PC-3 (cell line): ENCODE results near the gene ACO2. TPM values are rescaled to one million over a fixed set of nuclear protein-coding genes. Genes with fewer than 3 reads are reported as not detected.

Experiments used
- ATAC-seq: fragments of 200-7000 bp; cut with Tn5 transposase; 2 replicates; pipeline ENCODE4 v1.9.1; 2020; ENCODE audit warnings: mild to moderate bottlenecking, moderate library complexity
- BruUV-seq: library from RNA; stranded (reverse); fragments of 400-500 nt; replicated peaks from 2 replicates; lab custom pipeline; 2021; lab: Mats Ljungman, UMichigan
- CTCF ChIA-PET: fragments of 300-600 bp; sonication (Branson Sonifier 250); formaldehyde crosslinking; loops from one replicate; lab custom pipeline; 2022; ENCODE audit warnings: antibody characterized with exemption; lab: Charles Lee
- POLR2A ChIA-PET: fragments of 300-600 bp; sonication (Branson Sonifier 250); formaldehyde crosslinking; loops from one replicate; lab custom pipeline; 2022; ENCODE audit warnings: antibody characterized with exemption; ENCODE audit not compliant: unreplicated experiment; lab: Charles Lee
- DNase-seq: peaks from one replicate; pipeline ENCODE4 v3.0.0-alpha.2; 2015
- H2AFZ ChIP-seq: fragments of 300-600 bp; sonication (generic); 2 replicates; pipeline ENCODE4 v1.6.0; 2016; ENCODE audit warnings: antibody characterized with exemption, low read length
- H3F3A ChIP-seq: fragments of 300-600 bp; sonication (generic); one replicate; pipeline ENCODE4 v1.6.0; 2017; ENCODE audit warnings: antibody characterized with exemption, low read length, control low read depth, mild to moderate bottlenecking; ENCODE audit not compliant: unreplicated experiment
- H3K27ac ChIP-seq: fragments of 300-600 bp; sonication (generic); 2 replicates; pipeline ENCODE4 v1.5.1; 2016; ENCODE audit warnings: mild to moderate bottlenecking, low read length
- H3K27me3 ChIP-seq: fragments of 300-600 bp; sonication (generic); 2 replicates; pipeline ENCODE4 v1.6.1; 2016; ENCODE audit warnings: low read length, mixed read lengths
- H3K36me3 ChIP-seq: fragments of 300-600 bp; sonication (generic); 2 replicates; pipeline ENCODE4 v1.6.1; 2016; ENCODE audit warnings: low read depth, mixed run types, low read length, mixed read lengths
- H3K4me1 ChIP-seq: fragments of 300-600 bp; sonication (generic); 2 replicates; pipeline ENCODE4 v1.5.1; 2016; ENCODE audit warnings: low read length; ENCODE audit not compliant: insufficient read depth
- H3K4me2 ChIP-seq: fragments of 300-600 bp; sonication (generic); 2 replicates; pipeline ENCODE4 v1.6.0; 2016; ENCODE audit warnings: low read length
- H3K4me3 ChIP-seq: fragments of 300-600 bp; sonication (generic); 2 replicates; pipeline ENCODE4 v1.5.1; 2016; ENCODE audit warnings: mild to moderate bottlenecking, low read length, mixed read lengths
- H3K79me2 ChIP-seq: fragments of 300-600 bp; sonication (generic); 2 replicates; pipeline ENCODE4 v1.6.1; 2017; ENCODE audit warnings: low read length, mixed read lengths
- H3K9ac ChIP-seq: fragments of 300-600 bp; sonication (generic); 2 replicates; pipeline ENCODE4 v1.6.0; 2016; ENCODE audit warnings: mild to moderate bottlenecking, low read length
- H3K9me2 ChIP-seq: fragments of 300-600 bp; sonication (generic); replicated peaks from 2 replicates; pipeline ENCODE4 v1.6.1; 2016; ENCODE audit warnings: mixed run types, low read length, mixed read lengths
- H3K9me3 ChIP-seq: fragments of 300-600 bp; sonication (generic); 2 replicates; pipeline ENCODE4 v1.6.1; 2016; ENCODE audit warnings: low read length, mixed read lengths
- H4K20me1 ChIP-seq: fragments of 300-600 bp; sonication (generic); 2 replicates; pipeline ENCODE4 v1.6.1; 2016; ENCODE audit warnings: low read length, mixed read lengths
- EZH2 ChIP-seq: fragments of 300-600 bp; sonication (generic); IDR thresholded peaks from one replicate; pipeline ENCODE4 v1.6.1; 2017; ENCODE audit warnings: antibody characterized with exemption, mild to moderate bottlenecking, low read length; ENCODE audit not compliant: unreplicated experiment
- EZH2phosphoT487 ChIP-seq: fragments of 300-600 bp; sonication (generic); IDR thresholded peaks from 2 replicates; pipeline ENCODE4 v1.6.1; 2018; ENCODE audit warnings: mild to moderate bottlenecking, antibody characterized with exemption, low read length, borderline replicate concordance
- intact Hi-C: fragments of 100-400 bp; cut with micrococcal nuclease; formaldehyde crosslinking; loops from 2 replicates; pipeline ENCODE4 v1.9.0; 2023
- total RNA-seq: library from RNA; depleted of rRNA; stranded (reverse); fragments of >200 nt; gene quantifications from 2 replicates; pipeline ENCODE4 v1.2.3, GENCODE V29; 2014
- TF ChIP-seq, protein P1 (sequence below): fragments of 300-600 bp; sonication (generic); conservative IDR thresholded peaks from 2 replicates; pipeline ENCODE4 v1.5.1; 2017; ENCODE audit warnings: antibody characterized with exemption, low read depth, mild to moderate bottlenecking, low read length

ACO2 gene
- total RNA-seq, 1 experiment from 2014 or later: 130 TPM

DNA sequence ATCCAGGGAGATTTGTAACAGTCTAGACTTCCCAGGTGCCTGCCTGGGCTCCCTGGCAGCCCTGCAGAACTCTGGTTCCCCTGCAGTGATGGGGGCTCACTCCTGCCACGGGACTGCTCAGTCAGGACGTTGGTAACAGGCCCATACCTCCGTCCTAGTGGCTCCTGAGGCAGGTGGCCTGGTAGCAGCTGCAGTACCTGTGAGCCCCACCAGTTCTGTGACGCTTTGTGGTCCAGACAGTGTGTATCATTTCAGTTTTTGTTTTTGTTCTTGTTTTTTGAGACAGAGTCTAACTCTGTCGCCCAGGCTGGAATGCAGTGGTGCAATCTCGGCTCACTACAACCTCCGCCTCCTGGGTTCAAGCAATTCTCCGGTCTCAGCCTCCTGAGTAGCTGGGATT lies 47.5 kb downstream of the ACO2 start:
- Histone ChIP-seq H3K9me2 (no peaks in the 10 kb centered on the region), H3K27me3 (no peaks in the 10 kb centered on the region), H3K4me1 (peaks cover 24% of the 10 kb centered on the region), H3K79me2 (peaks cover 8% of the 10 kb centered on the region; the same call in 1 of the 2 replicates), H3K4me2 (no peak overlapping the region), H4K20me1 (no peaks in the 10 kb centered on the region), H3K9ac (no peak overlapping the region), H3K27ac (no peak overlapping the region), H3K36me3 (peaks cover 20% of the 10 kb centered on the region; the same call in 1 of the 2 replicates), H3K9me3 (no peaks in the 10 kb centered on the region), H2AFZ (no peak overlapping the region), H3F3A (no peaks in the 10 kb centered on the region), H3K4me3 (no peak overlapping the region)
- ATAC-seq (no peak), DNase-seq (no peak)
- ChIA-PET CTCF (no interaction called here), POLR2A (interaction anchor here (0.6 kb wide), 1 partner anchor 59 kb away, joined by 13 read pairs; no protein-coding TSS in a partner anchor)
- BruUV-seq: no TSS peak
- TF ChIP-seq EZH2phosphoT487: no peak
- TF ChIP-seq, protein P1, sequence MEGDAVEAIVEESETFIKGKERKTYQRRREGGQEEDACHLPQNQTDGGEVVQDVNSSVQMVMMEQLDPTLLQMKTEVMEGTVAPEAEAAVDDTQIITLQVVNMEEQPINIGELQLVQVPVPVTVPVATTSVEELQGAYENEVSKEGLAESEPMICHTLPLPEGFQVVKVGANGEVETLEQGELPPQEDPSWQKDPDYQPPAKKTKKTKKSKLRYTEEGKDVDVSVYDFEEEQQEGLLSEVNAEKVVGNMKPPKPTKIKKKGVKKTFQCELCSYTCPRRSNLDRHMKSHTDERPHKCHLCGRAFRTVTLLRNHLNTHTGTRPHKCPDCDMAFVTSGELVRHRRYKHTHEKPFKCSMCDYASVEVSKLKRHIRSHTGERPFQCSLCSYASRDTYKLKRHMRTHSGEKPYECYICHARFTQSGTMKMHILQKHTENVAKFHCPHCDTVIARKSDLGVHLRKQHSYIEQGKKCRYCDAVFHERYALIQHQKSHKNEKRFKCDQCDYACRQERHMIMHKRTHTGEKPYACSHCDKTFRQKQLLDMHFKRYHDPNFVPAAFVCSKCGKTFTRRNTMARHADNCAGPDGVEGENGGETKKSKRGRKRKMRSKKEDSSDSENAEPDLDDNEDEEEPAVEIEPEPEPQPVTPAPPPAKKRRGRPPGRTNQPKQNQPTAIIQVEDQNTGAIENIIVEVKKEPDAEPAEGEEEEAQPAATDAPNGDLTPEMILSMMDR: no peak
- no peak for TF ChIP-seq EZH2
- intact Hi-C loops: no loop called here

- Histone ChIP-seq H3K27me3 (no peaks in the 10 kb centered on the region), H3K27ac (peak overlapping the region; percentile 22), H3K9me3 (no peaks in the 10 kb centered on the region), H3K4me3 (no peak overlapping the region), H3K79me2 (peaks cover 8% of the 10 kb centered on the region; the same call in 1 of the 2 replicates), H3K9me2 (no peaks in the 10 kb centered on the region), H3F3A (no peaks in the 10 kb centered on the region), H3K4me1 (peaks cover 20% of the 10 kb centered on the region), H4K20me1 (no peaks in the 10 kb centered on the region), H3K4me2 (no peak overlapping the region), H2AFZ (no peak overlapping the region), H3K36me3 (peaks cover 16% of the 10 kb centered on the region; the same call in 1 of the 2 replicates), H3K9ac (no peak overlapping the region)
- no TSS peak for BruUV-seq
- peak; percentile 52 for ATAC-seq
- CTCF ChIA-PET: interaction anchor here (0.7 to 1.6 kb wide), 3 partner anchors 49 to 116 kb away, joined by 3 to 12 read pairs (median 3); partner anchors contain the start of gene PHF5A
- intact Hi-C loops: loop anchor here (1.0 kb wide), 1 partner anchor 113 kb away; no protein-coding TSS in a partner anchor
- peak; percentile 70 for DNase-seq
- no peak for TF ChIP-seq EZH2phosphoT487
- TF ChIP-seq, protein P1: peak; percentile 76
- POLR2A ChIA-PET: interaction anchor here (0.6 kb wide), 1 partner anchor 60 kb away, joined by 13 read pairs; no protein-coding TSS in a partner anchor
Observed at GRCh38 chr22:41517172-41518047, 48.5 kb downstream of the ACO2 start.

DNA sequence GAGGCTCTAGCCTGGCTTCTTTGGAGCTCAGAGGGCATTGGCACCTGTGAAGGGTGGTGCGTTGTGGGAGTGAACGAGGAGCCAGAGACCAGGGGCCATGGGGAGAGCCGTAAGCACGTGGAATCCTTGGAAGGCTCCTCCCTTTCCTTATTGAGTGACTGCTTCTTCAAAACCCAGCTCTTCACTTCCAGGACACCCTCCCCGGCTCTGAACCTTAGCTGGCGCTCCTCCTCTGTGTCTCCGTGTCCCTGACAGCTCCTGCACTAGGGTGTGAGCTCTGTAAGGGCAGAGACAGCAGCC lies 49.1 kb downstream of the ACO2 start:
- DNase-seq (no peak), ATAC-seq (no peak)
- Histone ChIP-seq H3K9me3 (no peaks in the 10 kb centered on the region), H3K4me3 (no peak overlapping the region), H3K27me3 (no peaks in the 10 kb centered on the region), H3K79me2 (peaks cover 8% of the 10 kb centered on the region; the same call in 1 of the 2 replicates), H3K36me3 (peaks cover 21% of the 10 kb centered on the region; the same call in 1 of the 2 replicates), H3F3A (no peaks in the 10 kb centered on the region), H3K4me2 (no peak overlapping the region), H3K9ac (no peak overlapping the region), H3K4me1 (peaks cover 14% of the 10 kb centered on the region), H3K27ac (no peak overlapping the region), H2AFZ (no peak overlapping the region), H4K20me1 (no peaks in the 10 kb centered on the region), H3K9me2 (no peaks in the 10 kb centered on the region)
- no TSS peak for BruUV-seq
- CTCF ChIA-PET: interaction anchor here (0.9 to 1.6 kb wide), 2 partner anchors 114 to 116 kb away, joined by 3 to 12 read pairs; no protein-coding TSS in a partner anchor
- POLR2A ChIA-PET: no interaction called here
- intact Hi-C loops: no loop called here
- TF ChIP-seq, protein P1: peak; percentile 3; the same call in 1 of the 2 replicates
- TF ChIP-seq EZH2phosphoT487: no peak
